Loucy (cell line): Measurements from ENCODE around the gene FER.

ENCODE experiments used
- H2AFZ ChIP-seq: fragments of 200-600 bp; sonication (generic); 2 replicates; pipeline ENCODE4 v1.6.0; 2016; ENCODE audit warnings: antibody characterized with exemption, mild to moderate bottlenecking, low read length, moderate library complexity
- H3F3A ChIP-seq: fragments of 200-600 bp; 2 replicates; pipeline ENCODE4 v1.6.0; 2016; ENCODE audit warnings: antibody characterized with exemption, low read depth, mild to moderate bottlenecking
- H3K27me3 ChIP-seq: fragments of 200-600 bp; sonication (generic); 2 replicates; pipeline ENCODE4 v1.6.1; 2014; ENCODE audit warnings: low read length, mild to moderate bottlenecking; ENCODE audit not compliant: insufficient read depth, poor library complexity, severe bottlenecking
- H3K36me3 ChIP-seq: fragments of 200-600 bp; sonication (generic); 2 replicates; pipeline ENCODE4 v1.6.1; 2016; ENCODE audit warnings: low read length; ENCODE audit not compliant: insufficient read depth
- H3K4me1 ChIP-seq: fragments of 200-600 bp; sonication (generic); 2 replicates; pipeline ENCODE4 v1.5.1; 2014; ENCODE audit warnings: low read length, mild to moderate bottlenecking; ENCODE audit not compliant: insufficient read depth, poor library complexity, severe bottlenecking
- H3K4me2 ChIP-seq: fragments of 200-600 bp; sonication (generic); 2 replicates; pipeline ENCODE4 v1.6.0; 2014; ENCODE audit warnings: antibody characterized with exemption, low read length, low read depth, mild to moderate bottlenecking; ENCODE audit not compliant: poor library complexity, severe bottlenecking
- H3K4me3 ChIP-seq: fragments of 200-600 bp; sonication (generic); 2 replicates; pipeline ENCODE4 v1.5.1; 2014; ENCODE audit warnings: low read length, mild to moderate bottlenecking, mixed read lengths; ENCODE audit not compliant: poor library complexity, severe bottlenecking
- H3K79me2 ChIP-seq: fragments of 200-600 bp; sonication (generic); 2 replicates; pipeline ENCODE4 v1.6.1; 2014; ENCODE audit warnings: low read length; ENCODE audit not compliant: insufficient read depth
- H3K9ac ChIP-seq: fragments of 200-600 bp; sonication (generic); 2 replicates; pipeline ENCODE4 v1.6.0; 2014; ENCODE audit warnings: mild to moderate bottlenecking, low read depth, low read length, moderate library complexity; ENCODE audit not compliant: poor library complexity, severe bottlenecking
- H3K9me2 ChIP-seq: fragments of 200-600 bp; sonication (generic); replicated peaks from 2 replicates; pipeline ENCODE4 v1.6.1; 2016; ENCODE audit warnings: low read depth, low read length, mixed read lengths
- H3K9me3 ChIP-seq: fragments of 200-600 bp; sonication (generic); 2 replicates; pipeline ENCODE4 v1.6.1; 2014; ENCODE audit warnings: mild to moderate bottlenecking, antibody characterized with exemption, low read length, low read depth; ENCODE audit not compliant: insufficient read depth
- H4K20me1 ChIP-seq: fragments of 200-600 bp; sonication (generic); 2 replicates; pipeline ENCODE4 v1.6.0; 2014; ENCODE audit warnings: antibody characterized with exemption, low read length, mild to moderate bottlenecking; ENCODE audit not compliant: insufficient read depth, poor library complexity, severe bottlenecking
- CTCF ChIP-seq: fragments of 200-600 bp; sonication (generic); conservative IDR thresholded peaks from 2 replicates; pipeline ENCODE4 v1.5.1; 2014; ENCODE audit warnings: mild to moderate bottlenecking, antibody characterized with exemption, low read length
- EZH2phosphoT487 ChIP-seq: fragments of 200-600 bp; IDR thresholded peaks from 2 replicates; pipeline ENCODE4 v1.6.1; 2018; ENCODE audit warnings: antibody characterized with exemption, mild to moderate bottlenecking, moderate library complexity, borderline replicate concordance

Gene FER

GRCh38 chr5:108753877-108754276 is 6.2 kb downstream of the FER start:
- H3K36me3 ChIP-seq, result no peaks in the 10 kb centered on the region
- H3K27me3 ChIP-seq, result no peaks in the 10 kb centered on the region
- H3K79me2 ChIP-seq, result no peaks in the 10 kb centered on the region
- TF ChIP-seq CTCF (no peak), EZH2phosphoT487 (no peak)
- peaks cover 5% of the 10 kb centered on the region for H3K4me1 ChIP-seq
- no peaks in the 10 kb centered on the region for H3K9me2 ChIP-seq
- H3K9ac ChIP-seq, result no peak overlapping the region
- H3K4me3 ChIP-seq, result no peak overlapping the region
- no peaks in the 10 kb centered on the region for H4K20me1 ChIP-seq
- H3F3A ChIP-seq, result no peaks in the 10 kb centered on the region
- H3K4me2 ChIP-seq, result no peak overlapping the region
- no peaks in the 10 kb centered on the region for H3K9me3 ChIP-seq
- no peak overlapping the region for H2AFZ ChIP-seq

DNA sequence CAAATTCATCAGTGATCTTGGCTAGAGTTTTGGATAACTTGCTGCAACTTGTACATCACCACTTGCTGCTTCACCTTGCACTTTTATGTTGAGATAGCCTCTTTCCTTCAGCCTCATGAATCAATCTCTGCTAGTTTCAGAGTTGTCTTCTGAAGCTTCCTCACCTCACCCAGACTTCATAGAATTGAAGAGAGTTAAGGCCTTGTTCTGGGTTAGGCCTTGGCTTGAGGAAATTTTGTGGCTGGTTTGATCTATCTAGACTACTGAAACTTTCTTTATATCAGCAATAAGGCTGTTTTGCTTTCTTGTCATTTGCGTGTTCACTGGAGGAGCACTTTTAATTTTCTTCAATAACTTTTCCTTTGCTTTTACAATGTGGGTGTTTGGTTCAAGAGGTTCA is 12.8 kb downstream of the FER start:
- Histone ChIP-seq H3K79me2 (no peaks in the 10 kb centered on the region), H3K9me2 (no peaks in the 10 kb centered on the region)

GRCh38 chr5:108762660-108763059 is 15.0 kb downstream of the FER start:
- TF ChIP-seq CTCF (no peak), EZH2phosphoT487 (no peak)
- H3K79me2 ChIP-seq, result no peaks in the 10 kb centered on the region
- H2AFZ ChIP-seq, result no peak overlapping the region
- H4K20me1 ChIP-seq, result no peaks in the 10 kb centered on the region
- H3K9me3 ChIP-seq, result peaks cover 3% of the 10 kb centered on the region
- no peak overlapping the region for H3K9ac ChIP-seq
- H3K27me3 ChIP-seq, result no peaks in the 10 kb centered on the region
- no peaks in the 10 kb centered on the region for H3F3A ChIP-seq
- H3K36me3 ChIP-seq, result no peaks in the 10 kb centered on the region
- no peak overlapping the region for H3K4me2 ChIP-seq
- no peak overlapping the region for H3K4me3 ChIP-seq
- no peaks in the 10 kb centered on the region for H3K9me2 ChIP-seq
- no peaks in the 10 kb centered on the region for H3K4me1 ChIP-seq

More for the DNA sequence above, 12.8 kb downstream of the FER start:
- Histone ChIP-seq H3K9me3 (peaks cover 3% of the 10 kb centered on the region), H4K20me1 (no peaks in the 10 kb centered on the region), H3K9ac (no peak overlapping the region), H3K27me3 (no peaks in the 10 kb centered on the region), H3K4me3 (no peak overlapping the region), H3K4me2 (no peak overlapping the region), H3F3A (no peaks in the 10 kb centered on the region), H2AFZ (no peak overlapping the region), H3K4me1 (no peaks in the 10 kb centered on the region), H3K36me3 (no peaks in the 10 kb centered on the region)
- TF ChIP-seq EZH2phosphoT487 (no peak), CTCF (no peak)
